Right cardiac atrium (tissue), 5 donors: ENCODE results near the gene TMBIM6. TPM values are rescaled to one million over a fixed set of nuclear protein-coding genes. Genes with fewer than 3 reads are reported as not detected.
"Not testable (repeated sequence)": the region's sequence is repeated elsewhere in the genome, so short reads cannot be mapped to it uniquely, and the experiment has no call there.

Experiments
- ATAC-seq, 2 donors: fragments of 200-7000 bp; cut with Tn5 transposase; one replicate each; pipeline versions ENCODE4 v1.8.0 to v1.9.1; 2020; ENCODE audit warnings: moderate library complexity in 2 of 2, mild to moderate bottlenecking in 1 of 2
- DNase-seq, 3 donors: peaks; one replicate each; pipeline ENCODE4 v3.0.0-alpha.2; 2020
- H3K27ac ChIP-seq: one replicate; pipeline ENCODE4 v1.5.1; 2013; ENCODE audit warnings: mild to moderate bottlenecking, low read length, control low read depth, moderate library complexity
- H3K27me3 ChIP-seq: one replicate; pipeline ENCODE4 v1.6.1; 2013; ENCODE audit not compliant: control insufficient read depth, insufficient read depth
- H3K4me1 ChIP-seq: one replicate; pipeline ENCODE4 v1.6.1; 2013; ENCODE audit warnings: low read length; ENCODE audit not compliant: control insufficient read depth, insufficient read depth
- H3K4me3 ChIP-seq: one replicate; pipeline ENCODE4 v1.5.1; 2013; ENCODE audit warnings: low read length, control low read depth
- H3K9me3 ChIP-seq: one replicate; pipeline ENCODE4 v1.6.1; 2013; ENCODE audit warnings: low read length; ENCODE audit not compliant: control insufficient read depth
- WGBS: extraction: QIAGEN DNeasy Blood & Tissue Kit; methylation state at CpG from one replicate; pipeline ENCODE4 v1.1.7; 2013; 5-methylcytosine and 5-hydroxymethylcytosine counted together
- intact Hi-C, 4 donors: fragments of 100-400 bp; cut with DNase I; formaldehyde crosslinking; loops; one replicate each; pipeline versions ENCODE4 v1.11.0 to v1.14.0; 2022 to 2023
- polyA plus RNA-seq: library from polyadenylated mRNA; stranded (reverse); fragments of 200-250 nt; gene quantifications from one replicate; pipeline ENCODE4 v1.2.3, GENCODE V29; 2013
- total RNA-seq, 4 donors: library from RNA; stranded (reverse); fragmentation: NEBNext Ultra II Directional; extraction: Animal tissue kit (Norgen Biotek cat#: 25700); gene quantifications; one replicate each; pipeline ENCODE4 v1.2.1, GENCODE V29; 2021
- donor health status: healthy with polysubstance abuse.
- donor health status: DM: no; HTN: yes; CAD: no.
- donor health status: DM: no; HTN: no; CAD: no.
- donor health status: DM: no; HTN: yes; CAD: no; lungs with severe emphysema.
- donor health status: DM: yes; HTN: yes; CAD: no.

TMBIM6 gene
- total and polyA plus RNA-seq, 5 donors = 159 to 254 (median 243) TPM

DNA sequence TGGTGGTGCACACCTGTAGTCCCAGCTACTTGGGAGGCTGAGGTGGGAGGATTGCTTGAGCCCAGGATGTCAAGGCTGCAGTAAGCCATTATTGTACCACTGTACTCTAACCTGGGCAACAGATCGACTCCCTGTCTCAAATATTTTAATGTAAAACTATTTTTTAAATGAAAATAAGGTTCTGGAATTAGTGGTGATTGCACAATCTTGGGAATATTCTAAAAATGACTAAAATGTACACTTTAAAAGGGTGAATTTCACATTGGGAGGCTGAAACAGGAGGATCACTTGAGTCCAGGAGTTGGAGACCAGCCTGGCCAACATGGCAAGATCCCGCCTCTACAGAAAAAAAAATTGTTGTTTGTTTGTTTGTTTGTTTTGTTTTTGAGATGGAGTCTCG, 12.9 kb upstream of the TMBIM6 start:
- no peak for DNase-seq
- no peak for ATAC-seq
- H3K4me1 ChIP-seq = no peaks in the 10 kb centered on the region
- H3K27ac ChIP-seq = no peak overlapping the region
- intact Hi-C loops = no loop called here
- WGBS = 91% methylated on average over 3 of the region's 3 CpGs
- H3K27me3 ChIP-seq = no peaks in the 10 kb centered on the region
- no peak overlapping the region for H3K4me3 ChIP-seq
- no peaks in the 10 kb centered on the region for H3K9me3 ChIP-seq

DNA sequence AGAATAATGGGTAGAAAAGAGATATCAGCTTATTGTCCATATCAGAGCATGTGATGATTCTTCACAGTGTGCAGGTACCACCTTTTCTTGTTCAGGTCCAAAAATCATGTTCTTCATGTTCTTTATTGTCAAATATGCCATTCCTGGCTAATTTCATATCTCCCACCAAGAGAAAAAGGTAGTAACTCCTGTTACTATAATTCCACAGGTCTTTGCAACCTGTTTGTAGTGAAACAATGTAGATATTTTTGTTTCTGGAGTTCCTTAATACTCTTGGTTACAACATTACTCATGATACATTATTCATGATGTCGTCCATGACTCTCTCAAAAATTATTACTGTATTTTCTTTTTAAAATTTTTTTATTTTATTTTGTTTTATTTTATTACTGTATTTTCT, 11.3 kb upstream of the TMBIM6 start:
- no peak overlapping the region for H3K27ac ChIP-seq
- ATAC-seq = no peak
- H3K4me3 ChIP-seq = no peak overlapping the region
- intact Hi-C loops = no loop called here
- no peak for DNase-seq
- no peaks in the 10 kb centered on the region for H3K9me3 ChIP-seq
- H3K4me1 ChIP-seq = no peaks in the 10 kb centered on the region
- no peaks in the 10 kb centered on the region for H3K27me3 ChIP-seq
- WGBS = 66% methylated on average over 1 of the region's 1 CpG

DNA sequence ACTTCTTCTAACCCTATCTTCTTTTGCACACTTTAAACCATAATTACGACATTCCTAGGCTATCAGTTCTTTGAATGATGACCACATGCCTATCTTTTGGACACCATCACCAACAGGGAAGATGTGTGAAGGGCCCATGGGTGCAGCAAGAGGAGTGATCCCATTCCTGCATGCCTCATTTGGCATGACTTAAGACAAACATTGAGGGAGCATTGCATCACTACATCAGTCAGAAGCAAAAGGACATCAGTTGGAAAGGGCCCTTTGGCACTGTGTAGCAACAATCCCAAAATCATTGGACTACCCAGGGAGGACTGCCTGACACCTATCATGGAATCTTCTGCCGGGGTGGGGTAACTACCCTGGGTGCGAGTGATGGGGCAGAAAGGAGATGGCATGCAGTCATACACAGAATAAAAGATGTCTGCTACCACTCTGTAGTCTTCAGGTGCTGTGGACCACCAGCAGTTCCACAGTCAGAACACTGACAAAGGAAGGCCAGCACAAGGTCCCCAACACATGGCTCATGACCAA, 10.7 kb upstream of the TMBIM6 start:
- intact Hi-C loops = no loop called here
- no peaks in the 10 kb centered on the region for H3K4me1 ChIP-seq
- H3K9me3 ChIP-seq = no peaks in the 10 kb centered on the region
- no peak overlapping the region for H3K27ac ChIP-seq
- no peak overlapping the region for H3K4me3 ChIP-seq
- DNase-seq (no peak), ATAC-seq (no peak)
- 91% methylated on average over 3 of the region's 3 CpGs for WGBS
- no peaks in the 10 kb centered on the region for H3K27me3 ChIP-seq

DNA sequence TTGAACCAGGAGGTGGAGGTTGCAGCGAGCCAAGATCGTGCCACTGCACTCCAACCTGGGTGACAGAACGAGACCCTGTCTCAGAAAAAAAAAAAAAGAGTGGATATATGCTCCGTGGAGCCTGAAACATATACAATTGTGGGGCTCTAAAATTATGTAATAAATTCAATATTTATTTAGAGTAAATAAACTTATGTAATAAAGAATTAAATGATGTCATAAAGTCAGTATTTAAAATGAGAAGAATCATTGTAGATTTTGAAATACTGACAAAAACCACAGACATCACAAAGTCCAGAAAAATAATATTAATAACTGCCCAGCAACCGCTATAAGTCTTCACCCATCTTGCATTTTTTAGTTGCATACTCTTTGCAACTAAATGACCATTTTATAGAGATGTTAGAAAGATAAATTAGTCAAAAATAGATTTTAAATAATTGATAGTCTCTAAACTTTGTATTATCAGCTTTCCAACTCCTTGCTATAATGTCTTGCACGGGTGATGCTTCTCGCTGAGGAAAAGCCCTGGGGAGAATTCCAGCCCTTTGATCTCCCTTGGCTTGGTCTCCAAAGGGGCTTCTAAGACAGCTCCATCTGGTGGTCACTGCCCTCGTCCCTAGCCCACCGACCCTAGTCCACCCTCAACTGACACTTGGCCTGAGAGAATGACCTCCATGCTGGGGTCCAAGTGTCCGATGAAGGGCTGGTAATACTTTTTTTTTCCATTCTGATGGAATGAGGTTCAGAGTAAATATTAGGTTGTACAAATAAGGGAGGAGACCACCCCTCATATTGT, 7.9 kb upstream of the TMBIM6 start:
- no peak for ATAC-seq

DNA sequence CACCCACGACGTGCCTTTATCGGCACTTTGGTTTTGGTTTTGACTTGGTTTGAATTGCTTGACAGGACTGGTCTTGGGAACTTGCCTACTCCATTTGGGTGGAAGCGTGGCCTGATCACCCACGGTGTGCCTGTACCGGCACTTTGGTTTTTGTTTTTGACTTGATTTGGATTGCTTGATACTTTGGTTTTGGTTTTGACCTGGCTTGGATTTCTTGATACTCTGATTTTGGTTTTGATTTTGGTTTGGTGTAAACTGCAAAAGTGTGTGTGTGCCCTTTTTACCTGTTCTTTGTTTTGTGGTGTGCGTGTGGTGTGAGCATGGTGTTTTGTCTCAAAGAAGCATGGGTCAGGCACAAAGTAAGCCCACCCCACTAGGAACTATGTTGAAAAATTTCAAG, 6.5 kb upstream of the TMBIM6 start:
- H3K4me1 ChIP-seq, DNase-seq, intact Hi-C loops, H3K27me3 ChIP-seq, ATAC-seq, H3K9me3 ChIP-seq, H3K4me3 ChIP-seq, H3K27ac ChIP-seq: not testable (repeated sequence)
- 95% methylated on average over 7 of the region's 7 CpGs for WGBS

More for the DNA sequence above, 7.9 kb upstream of the TMBIM6 start:
- Histone ChIP-seq H3K27ac (no peak overlapping the region), H3K9me3 (no peaks in the 10 kb centered on the region), H3K4me3 (no peak overlapping the region), H3K27me3 (no peaks in the 10 kb centered on the region), H3K4me1 (no peaks in the 10 kb centered on the region)
- WGBS = 73% methylated on average over 10 of the region's 10 CpGs
- intact Hi-C loops = no loop called here
- DNase-seq = no peak

DNA sequence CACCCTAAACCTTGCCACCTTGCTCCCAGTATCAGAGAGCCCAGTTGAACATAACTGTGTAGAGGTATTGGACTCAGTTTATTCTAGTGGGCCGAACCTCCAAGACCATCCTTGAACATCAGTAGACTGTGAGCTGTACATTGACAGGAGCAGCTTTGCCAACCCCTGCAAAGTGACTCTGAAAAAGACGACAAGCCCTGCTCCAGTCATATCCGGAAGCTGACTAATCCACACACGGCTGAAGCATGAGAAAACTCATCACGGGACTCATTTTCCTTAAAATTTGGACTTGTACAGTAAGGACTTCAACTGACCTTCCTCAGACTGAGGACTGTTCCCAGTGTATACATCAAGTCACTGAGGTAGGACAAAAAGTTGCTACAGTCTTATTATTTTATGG, 2.6 kb upstream of the TMBIM6 start:
- intact Hi-C loops, H3K9me3 ChIP-seq, H3K27ac ChIP-seq, DNase-seq, H3K4me3 ChIP-seq, ATAC-seq, H3K27me3 ChIP-seq, H3K4me1 ChIP-seq: not testable (repeated sequence)
- WGBS = 88% methylated on average over 5 of the region's 5 CpGs

DNA sequence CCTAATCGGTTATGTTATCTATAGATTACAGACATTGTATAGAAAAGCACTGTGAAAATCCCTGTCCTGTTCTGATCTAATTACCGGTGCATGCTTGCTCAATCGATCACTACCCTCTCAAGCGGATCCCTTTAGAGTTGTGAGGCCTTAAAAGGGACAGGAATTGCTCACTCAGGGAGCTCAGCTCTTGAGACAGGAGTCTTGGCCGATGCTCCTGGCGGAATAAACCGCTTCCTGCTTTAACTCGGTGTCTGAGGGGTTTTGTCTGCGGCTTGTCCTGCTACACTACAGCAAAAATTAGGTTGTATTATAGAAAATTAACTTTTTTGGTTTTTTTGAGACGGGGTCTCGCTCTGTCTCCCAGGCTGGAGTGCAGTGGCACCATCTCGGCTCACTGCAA, 1.1 kb upstream of the TMBIM6 start:
- H3K27ac ChIP-seq, H3K9me3 ChIP-seq, DNase-seq, intact Hi-C loops, ATAC-seq, H3K27me3 ChIP-seq, H3K4me1 ChIP-seq, H3K4me3 ChIP-seq: not testable (repeated sequence)
- 92% methylated on average over 12 of the region's 12 CpGs for WGBS

DNA sequence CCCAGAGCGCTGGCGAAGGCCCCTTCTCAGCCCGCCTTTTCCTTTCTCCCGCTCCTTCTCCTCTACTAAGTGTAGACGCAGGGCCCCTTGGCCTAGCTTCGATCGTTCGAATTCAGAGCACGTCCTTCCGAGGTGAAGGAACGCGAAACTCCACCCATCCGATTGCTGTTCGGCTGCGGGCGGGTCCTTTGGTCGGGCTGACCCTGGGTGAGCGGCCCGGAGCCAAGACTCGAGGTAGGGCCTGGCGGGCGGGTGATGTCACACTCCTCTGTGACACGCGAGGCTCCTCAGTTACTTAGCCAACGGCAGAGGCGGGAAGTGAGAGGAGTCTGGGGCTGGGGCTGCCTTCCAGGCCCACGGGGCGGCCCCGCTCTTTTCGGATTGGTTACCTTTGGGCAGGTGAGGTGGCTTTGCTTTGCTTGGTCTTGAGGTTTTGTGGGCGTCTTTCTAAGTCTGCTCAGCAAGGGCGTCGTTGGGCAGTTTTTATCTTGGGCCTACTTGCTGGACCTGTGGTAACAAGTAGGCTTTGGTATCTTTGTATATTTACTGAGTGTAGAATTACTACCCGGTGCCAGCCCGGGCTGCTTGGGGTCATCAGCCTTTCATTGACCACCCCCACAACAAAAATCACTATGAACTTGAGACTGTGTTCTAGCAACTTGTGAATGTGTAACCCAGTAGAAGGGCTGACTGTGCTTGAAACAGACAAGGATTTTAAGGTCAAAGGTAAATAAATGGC, 694 bp downstream of the TMBIM6 start:
- WGBS = under 1% methylated on average over 35 of the region's 35 CpGs
- Histone ChIP-seq H3K4me3 (peak overlapping the region; percentile 79), H3K27me3 (no peaks in the 10 kb centered on the region), H3K9me3 (no peaks in the 10 kb centered on the region), H3K4me1 (peaks cover 3% of the 10 kb centered on the region), H3K27ac (peak overlapping the region; percentile 94)
- peak; percentile 93 to 94 (median 94) for DNase-seq
- intact Hi-C loops = no loop called here
- ATAC-seq = peak; percentile 80 to 93

DNA sequence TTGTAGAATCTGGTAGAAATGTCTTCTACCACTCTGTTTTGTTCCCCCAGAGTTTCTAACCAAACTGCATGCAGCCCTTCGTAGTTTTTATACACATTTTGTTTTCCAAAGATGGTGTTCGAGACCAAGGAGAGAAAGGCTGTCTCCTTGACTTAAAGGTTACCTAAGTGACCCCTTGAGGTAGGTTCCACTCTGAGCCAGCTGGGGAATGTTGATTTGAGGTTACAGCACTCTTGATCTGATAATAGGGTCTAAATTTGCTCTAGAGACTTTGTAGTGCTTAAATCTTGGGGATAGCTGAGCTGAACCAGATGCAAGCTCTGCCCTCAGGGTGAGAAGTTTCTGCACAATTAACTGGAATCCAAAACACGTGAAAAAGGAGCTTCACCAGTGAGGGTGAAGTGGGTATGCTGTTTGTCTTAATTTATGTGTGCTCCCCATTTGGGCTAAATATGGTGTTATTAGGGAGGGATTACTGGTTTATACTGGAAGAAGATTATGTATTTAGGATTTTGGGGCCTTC, 3.1 kb downstream of the TMBIM6 start:
- 59% methylated on average over 3 of the region's 3 CpGs for WGBS
- H3K27me3 ChIP-seq = no peaks in the 10 kb centered on the region
- intact Hi-C loops = no loop called here
- H3K4me1 ChIP-seq = peaks cover 4% of the 10 kb centered on the region
- H3K27ac ChIP-seq = no peak overlapping the region
- no peak for ATAC-seq
- no peak overlapping the region for H3K4me3 ChIP-seq
- H3K9me3 ChIP-seq = no peaks in the 10 kb centered on the region
- no peak for DNase-seq

DNA sequence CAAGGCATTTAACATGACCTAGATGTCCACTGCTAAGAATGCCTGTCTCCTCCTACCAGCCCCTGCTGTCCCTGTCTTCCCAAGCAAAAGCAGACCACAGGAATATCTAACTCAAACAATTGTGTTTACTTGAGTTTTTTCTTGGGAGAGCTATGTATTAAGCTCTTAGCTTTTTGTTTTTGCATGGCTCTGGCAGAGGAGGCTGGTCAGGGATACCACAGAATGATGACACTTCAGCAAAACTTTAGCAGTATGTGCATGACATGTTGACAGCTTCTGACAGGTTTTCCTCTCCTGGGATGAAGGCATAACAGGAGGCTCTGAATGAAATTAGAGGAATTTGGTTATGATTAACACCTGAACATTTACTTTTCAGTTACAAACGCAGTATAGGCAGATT, 6.9 kb downstream of the TMBIM6 start:
- peaks cover 11% of the 10 kb centered on the region for H3K4me1 ChIP-seq
- H3K9me3 ChIP-seq = no peaks in the 10 kb centered on the region
- H3K27ac ChIP-seq = no peak overlapping the region
- H3K27me3 ChIP-seq = no peaks in the 10 kb centered on the region
- DNase-seq (no peak), ATAC-seq (peak in 1 of 2 donors; percentile 21)
- H3K4me3 ChIP-seq = peak overlapping the region; percentile 13
- WGBS = 41% methylated on average over 1 of the region's 1 CpG
- intact Hi-C loops = no loop called here

DNA sequence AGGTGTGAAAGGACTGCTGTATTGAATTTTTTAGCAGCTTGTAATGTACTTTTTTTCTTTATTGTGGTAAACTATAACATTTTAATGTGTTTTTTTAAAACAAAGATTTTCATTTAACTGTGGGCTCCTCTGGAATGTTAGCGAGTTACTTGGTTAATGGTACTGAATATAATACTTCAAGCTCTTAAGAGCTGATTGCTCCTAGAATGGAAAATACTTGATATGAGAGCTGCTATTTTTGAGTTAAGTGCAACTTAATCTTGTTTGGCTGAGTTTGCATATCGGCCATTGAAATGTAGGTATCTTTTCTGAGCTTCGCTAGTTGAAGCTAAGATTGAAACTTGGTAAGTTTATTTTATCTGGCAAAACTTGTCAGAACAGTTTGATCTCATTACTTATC, 7.4 kb downstream of the TMBIM6 start:
- ATAC-seq (no peak), DNase-seq (no peak)
- H3K27me3 ChIP-seq = no peaks in the 10 kb centered on the region
- H3K9me3 ChIP-seq = no peaks in the 10 kb centered on the region
- peaks cover 11% of the 10 kb centered on the region for H3K4me1 ChIP-seq
- intact Hi-C loops = no loop called here
- no peak overlapping the region for H3K27ac ChIP-seq
- WGBS = 43% methylated on average over 3 of the region's 3 CpGs
- H3K4me3 ChIP-seq = peak overlapping the region; percentile 13
